Keratinocyte (primary cell): ENCODE results near the gene QTRT2.

Experiments
- CTCF ChIP-seq, 3 experiments: IDR thresholded peaks in 1 of 3; conservative IDR thresholded peaks in 1 of 3; optimal IDR thresholded peaks in 1 of 3; 2 replicates in 2 of 3; 3 replicates in 1 of 3; pipeline versions ENCODE3 to v1.5.1; 2011; ENCODE audit warnings: low read length in 3 of 3, mild to moderate bottlenecking in 3 of 3, moderate library complexity in 2 of 3, control low read depth in 1 of 3, inconsistent platforms in 1 of 3; ENCODE audit not compliant: insufficient read depth in 2 of 3; ENCODE audit errors: extremely low read depth in 1 of 3
- EZH2 ChIP-seq: IDR thresholded peaks from one replicate; pipeline ENCODE4 v1.6.1; 2012; ENCODE audit warnings: inconsistent platforms, mild to moderate bottlenecking, low read length, moderate library complexity

DNA sequence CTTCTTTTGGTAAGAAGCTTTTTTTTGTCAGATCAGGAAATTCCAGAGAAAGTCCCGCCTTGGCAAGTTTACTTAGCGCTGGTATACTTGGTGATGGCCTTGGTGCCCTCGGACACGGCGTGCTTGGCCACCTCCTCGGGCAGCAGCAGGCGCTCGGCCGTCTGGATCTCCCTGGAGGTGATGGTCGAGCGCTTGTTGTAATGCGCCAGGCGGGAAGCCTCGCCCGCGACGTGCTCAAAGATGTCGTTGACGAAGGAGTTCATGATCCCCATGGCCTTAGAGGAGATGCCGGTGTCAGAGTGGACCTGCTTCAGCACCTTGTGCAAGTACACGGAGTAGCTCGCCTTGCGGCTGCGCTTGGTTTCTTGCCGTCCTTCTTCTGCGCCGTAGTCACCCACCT is 46.6 kb downstream of the QTRT2 start:
- TF ChIP-seq CTCF (optimal IDR thresholded peaks at IDR 0.05 in 1 of 3, IDR thresholded peaks at IDR 0.05 in 1 of 3, conservative IDR thresholded peaks at IDR 0.05 in 1 of 3; ENCODE audit: extremely low read depth in 1 of 3, insufficient read depth in 2 of 3, low read length in 3 of 3) (no peak), EZH2 (no peak)
